ENCODE data around the gene RAP2B.

Gene RAP2B

GRCh38 chr3:153163393-153163724, 1.3 kb downstream of the RAP2B start:
- H3K4me3 ChIP-seq (ENCODE audit: low read depth, low read length) = peak overlapping the region; percentile 81
- peak overlapping the region; percentile 92 for H3K27ac ChIP-seq
- no peaks in the 10 kb centered on the region for H3K4me1 ChIP-seq
- H3K79me2 ChIP-seq = peaks cover 4% of the 10 kb centered on the region
- H3K4me2 ChIP-seq (ENCODE audit: low read length) = peak overlapping the region; percentile 90
- H3K36me3 ChIP-seq (ENCODE audit: control insufficient read depth, insufficient read depth, low read length) = no peaks in the 10 kb centered on the region
- H3K9me3 ChIP-seq (ENCODE audit: control insufficient read depth, low read length) = no peaks in the 10 kb centered on the region
- H3K9ac ChIP-seq = peak overlapping the region; percentile 43
- peak overlapping the region; percentile 94 for H2AFZ ChIP-seq
- TF ChIP-seq, protein P1, sequence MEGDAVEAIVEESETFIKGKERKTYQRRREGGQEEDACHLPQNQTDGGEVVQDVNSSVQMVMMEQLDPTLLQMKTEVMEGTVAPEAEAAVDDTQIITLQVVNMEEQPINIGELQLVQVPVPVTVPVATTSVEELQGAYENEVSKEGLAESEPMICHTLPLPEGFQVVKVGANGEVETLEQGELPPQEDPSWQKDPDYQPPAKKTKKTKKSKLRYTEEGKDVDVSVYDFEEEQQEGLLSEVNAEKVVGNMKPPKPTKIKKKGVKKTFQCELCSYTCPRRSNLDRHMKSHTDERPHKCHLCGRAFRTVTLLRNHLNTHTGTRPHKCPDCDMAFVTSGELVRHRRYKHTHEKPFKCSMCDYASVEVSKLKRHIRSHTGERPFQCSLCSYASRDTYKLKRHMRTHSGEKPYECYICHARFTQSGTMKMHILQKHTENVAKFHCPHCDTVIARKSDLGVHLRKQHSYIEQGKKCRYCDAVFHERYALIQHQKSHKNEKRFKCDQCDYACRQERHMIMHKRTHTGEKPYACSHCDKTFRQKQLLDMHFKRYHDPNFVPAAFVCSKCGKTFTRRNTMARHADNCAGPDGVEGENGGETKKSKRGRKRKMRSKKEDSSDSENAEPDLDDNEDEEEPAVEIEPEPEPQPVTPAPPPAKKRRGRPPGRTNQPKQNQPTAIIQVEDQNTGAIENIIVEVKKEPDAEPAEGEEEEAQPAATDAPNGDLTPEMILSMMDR (IDR thresholded peaks at IDR 0.05) = no peak
- H3K27me3 ChIP-seq (ENCODE audit: control insufficient read depth, insufficient read depth, low read length) = no peaks in the 10 kb centered on the region

DNA sequence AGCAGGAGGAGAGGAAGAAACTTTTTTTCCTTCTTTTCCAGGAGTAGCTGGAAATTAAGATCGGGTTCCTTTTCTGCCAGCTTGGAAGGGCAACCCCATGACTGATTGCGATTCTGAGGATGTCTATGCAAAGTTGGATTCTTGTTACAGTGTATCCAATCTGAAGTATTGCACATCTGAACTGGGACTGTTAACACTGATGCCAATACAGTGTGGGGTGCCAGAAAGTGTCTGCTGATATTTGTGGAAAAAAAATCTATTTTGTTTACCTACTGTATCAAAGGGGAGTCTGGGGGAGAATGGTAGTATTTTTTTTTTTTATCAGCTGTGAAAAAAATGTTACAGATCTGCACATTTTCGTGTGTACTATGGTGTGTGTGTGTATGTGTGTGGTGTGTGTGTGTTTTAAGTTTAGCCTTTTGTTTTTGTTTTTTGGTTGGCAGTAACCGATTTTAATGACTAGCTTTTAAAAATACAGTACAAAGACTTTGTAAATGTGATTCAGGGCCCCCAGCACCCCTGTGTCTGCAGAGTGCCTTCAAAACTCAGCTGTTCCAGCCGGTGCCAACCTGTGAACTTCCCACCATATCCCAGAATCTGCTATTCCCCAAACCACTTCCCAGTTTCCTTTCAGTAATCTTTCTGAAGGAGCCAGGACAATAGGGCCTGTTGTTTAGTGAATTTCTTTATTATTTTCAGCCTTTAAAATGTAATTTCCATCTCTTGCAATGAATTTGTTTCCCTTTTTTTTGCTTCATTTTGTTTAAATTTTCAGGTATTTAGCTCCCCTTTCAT, 1.9 kb downstream of the RAP2B start:
- H3K9ac ChIP-seq = no peak overlapping the region
- H3K4me2 ChIP-seq (ENCODE audit: low read length) = peak overlapping the region; percentile 90
- no peak overlapping the region for H2AFZ ChIP-seq
- H3K4me1 ChIP-seq = no peaks in the 10 kb centered on the region
- H3K4me3 ChIP-seq (ENCODE audit: low read depth, low read length) = peak overlapping the region; percentile 81
- H3K36me3 ChIP-seq (ENCODE audit: control insufficient read depth, insufficient read depth, low read length) = no peaks in the 10 kb centered on the region
- TF ChIP-seq, protein P1 (IDR thresholded peaks at IDR 0.05) = no peak
- no peaks in the 10 kb centered on the region for H3K9me3 ChIP-seq (ENCODE audit: control insufficient read depth, low read length)
- H3K27ac ChIP-seq = no peak overlapping the region
- H3K27me3 ChIP-seq (ENCODE audit: control insufficient read depth, insufficient read depth, low read length) = no peaks in the 10 kb centered on the region
- peaks cover 4% of the 10 kb centered on the region for H3K79me2 ChIP-seq

GRCh38 chr3:153165261-153165681, 3.2 kb downstream of the RAP2B start:
- Histone ChIP-seq H3K79me2 (peaks cover 4% of the 10 kb centered on the region), H3K4me1 (no peaks in the 10 kb centered on the region), H2AFZ (no peak overlapping the region), H3K36me3 (ENCODE audit: control insufficient read depth, insufficient read depth, low read length) (no peaks in the 10 kb centered on the region), H3K27ac (no peak overlapping the region), H3K9ac (no peak overlapping the region), H3K4me3 (ENCODE audit: low read depth, low read length) (no peak overlapping the region), H3K9me3 (ENCODE audit: control insufficient read depth, low read length) (no peaks in the 10 kb centered on the region), H3K27me3 (ENCODE audit: control insufficient read depth, insufficient read depth, low read length) (no peaks in the 10 kb centered on the region), H3K4me2 (ENCODE audit: low read length) (no peak overlapping the region)
- TF ChIP-seq, protein P1 (IDR thresholded peaks at IDR 0.05) = no peak

DNA sequence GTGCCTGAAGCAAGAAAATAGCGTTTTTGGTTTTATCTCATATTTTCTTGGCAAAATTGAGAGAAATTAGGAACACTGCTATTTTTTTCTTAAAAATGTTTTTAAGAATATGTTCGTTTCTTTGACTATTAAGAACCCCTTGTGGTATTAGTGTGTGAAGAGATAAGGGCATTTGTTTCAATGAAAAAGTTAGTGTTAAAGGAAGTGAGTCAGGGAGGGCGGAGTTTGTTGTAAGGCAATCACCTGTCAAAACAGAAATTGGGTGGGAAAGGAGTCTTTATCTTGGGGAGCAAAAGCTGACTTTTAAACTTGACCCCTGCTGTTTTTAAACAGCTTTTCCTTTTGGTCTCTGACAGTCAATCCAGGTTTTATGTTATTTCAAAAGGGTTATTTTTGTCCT, 4.2 kb downstream of the RAP2B start:
- TF ChIP-seq, protein P1 (IDR thresholded peaks at IDR 0.05) = no peak
- H3K9ac ChIP-seq = no peak overlapping the region
- H3K4me2 ChIP-seq (ENCODE audit: low read length) = no peak overlapping the region
- H3K27ac ChIP-seq = no peak overlapping the region
- no peaks in the 10 kb centered on the region for H3K36me3 ChIP-seq (ENCODE audit: control insufficient read depth, insufficient read depth, low read length)
- no peak overlapping the region for H3K4me3 ChIP-seq (ENCODE audit: low read depth, low read length)
- H3K9me3 ChIP-seq (ENCODE audit: control insufficient read depth, low read length) = no peaks in the 10 kb centered on the region
- peaks cover 4% of the 10 kb centered on the region for H3K79me2 ChIP-seq
- no peak overlapping the region for H2AFZ ChIP-seq
- H3K4me1 ChIP-seq = no peaks in the 10 kb centered on the region
- H3K27me3 ChIP-seq (ENCODE audit: control insufficient read depth, insufficient read depth, low read length) = no peaks in the 10 kb centered on the region

GRCh38 chr3:153166796-153167195, 4.8 kb downstream of the RAP2B start:
- no peaks in the 10 kb centered on the region for H3K9me3 ChIP-seq (ENCODE audit: control insufficient read depth, low read length)
- H3K27me3 ChIP-seq (ENCODE audit: control insufficient read depth, insufficient read depth, low read length) = no peaks in the 10 kb centered on the region
- H3K36me3 ChIP-seq (ENCODE audit: control insufficient read depth, insufficient read depth, low read length) = no peaks in the 10 kb centered on the region
- H3K4me1 ChIP-seq = no peaks in the 10 kb centered on the region
- no peak overlapping the region for H3K9ac ChIP-seq
- H3K4me2 ChIP-seq (ENCODE audit: low read length) = no peak overlapping the region
- TF ChIP-seq, protein P1 (IDR thresholded peaks at IDR 0.05) = no peak
- no peak overlapping the region for H3K4me3 ChIP-seq (ENCODE audit: low read depth, low read length)
- H3K27ac ChIP-seq = no peak overlapping the region
- H3K79me2 ChIP-seq = peaks cover 4% of the 10 kb centered on the region
- H2AFZ ChIP-seq = no peak overlapping the region

Data from parathyroid adenoma (tissue), 2 donors.